OCI-LY7 (cell line): ENCODE results near the gene TELO2.

Experiments used
- CTCF ChIP-seq: fragments of 200-600 bp; sonication (generic); conservative IDR thresholded peaks from 2 replicates; pipeline ENCODE4 v1.5.1; 2014; ENCODE audit warnings: mild to moderate bottlenecking, antibody characterized with exemption, low read length, moderate library complexity, mixed read lengths
- EZH2phosphoT487 ChIP-seq: fragments of 200-600 bp; sonication (generic); IDR thresholded peaks from 2 replicates; pipeline ENCODE4 v1.6.1; 2018; ENCODE audit warnings: low read depth, borderline replicate concordance, mild to moderate bottlenecking, mixed run types, antibody characterized with exemption, low read length, moderate library complexity, mixed read lengths

GRCh38 chr16:1535391-1536291, 42.5 kb downstream of the TELO2 start:
- TF ChIP-seq CTCF (no peak), EZH2phosphoT487 (no peak)
